ENCODE data around the gene PRSS1.

PRSS1 gene

DNA sequence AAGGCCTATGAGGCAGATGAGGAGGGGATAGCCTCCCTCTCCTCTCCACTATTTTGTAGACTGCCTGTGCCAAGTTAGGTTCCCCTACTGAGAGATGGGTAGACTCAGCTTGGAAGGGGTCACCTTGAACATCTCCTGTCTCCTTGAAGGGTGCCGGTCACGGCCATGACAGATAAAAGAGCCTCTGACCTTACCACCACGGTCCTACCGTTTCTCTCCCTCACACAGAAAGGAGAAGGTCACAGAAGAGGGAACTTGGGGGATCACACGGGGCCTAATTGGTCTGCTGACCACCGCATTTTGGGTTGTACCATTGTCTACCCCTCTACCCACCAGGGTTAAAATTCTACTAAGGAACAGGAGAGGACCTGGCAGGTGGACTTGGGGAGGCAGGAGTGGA is 38.5 kb downstream of the PRSS1 start:
- Histone ChIP-seq H4K20me1 (no peaks in the 10 kb centered on the region), H3K4me2 (no peak overlapping the region), H3K4me1 (peaks cover 0 to 9% (median 3%) of the 10 kb centered on the region in 10 experiments; a peak in 13 of 20 replicates), H3K27me3 (peaks cover 0 to 8% (median 6%) of the 10 kb centered on the region in 11 experiments; a peak in 14 of 22 replicates), H3K27ac (no peak overlapping the region), H3K36me3 (no peaks in the 10 kb centered on the region), H3K4me3 (no peak overlapping the region), H3K9ac (no peak overlapping the region), H3K9me3 (replicated peaks in 1 of 11) (no peaks in the 10 kb centered on the region)
- TF ChIP-seq Cebpa-rat (IDR thresholded peaks at IDR 0.05): no peak

DNA sequence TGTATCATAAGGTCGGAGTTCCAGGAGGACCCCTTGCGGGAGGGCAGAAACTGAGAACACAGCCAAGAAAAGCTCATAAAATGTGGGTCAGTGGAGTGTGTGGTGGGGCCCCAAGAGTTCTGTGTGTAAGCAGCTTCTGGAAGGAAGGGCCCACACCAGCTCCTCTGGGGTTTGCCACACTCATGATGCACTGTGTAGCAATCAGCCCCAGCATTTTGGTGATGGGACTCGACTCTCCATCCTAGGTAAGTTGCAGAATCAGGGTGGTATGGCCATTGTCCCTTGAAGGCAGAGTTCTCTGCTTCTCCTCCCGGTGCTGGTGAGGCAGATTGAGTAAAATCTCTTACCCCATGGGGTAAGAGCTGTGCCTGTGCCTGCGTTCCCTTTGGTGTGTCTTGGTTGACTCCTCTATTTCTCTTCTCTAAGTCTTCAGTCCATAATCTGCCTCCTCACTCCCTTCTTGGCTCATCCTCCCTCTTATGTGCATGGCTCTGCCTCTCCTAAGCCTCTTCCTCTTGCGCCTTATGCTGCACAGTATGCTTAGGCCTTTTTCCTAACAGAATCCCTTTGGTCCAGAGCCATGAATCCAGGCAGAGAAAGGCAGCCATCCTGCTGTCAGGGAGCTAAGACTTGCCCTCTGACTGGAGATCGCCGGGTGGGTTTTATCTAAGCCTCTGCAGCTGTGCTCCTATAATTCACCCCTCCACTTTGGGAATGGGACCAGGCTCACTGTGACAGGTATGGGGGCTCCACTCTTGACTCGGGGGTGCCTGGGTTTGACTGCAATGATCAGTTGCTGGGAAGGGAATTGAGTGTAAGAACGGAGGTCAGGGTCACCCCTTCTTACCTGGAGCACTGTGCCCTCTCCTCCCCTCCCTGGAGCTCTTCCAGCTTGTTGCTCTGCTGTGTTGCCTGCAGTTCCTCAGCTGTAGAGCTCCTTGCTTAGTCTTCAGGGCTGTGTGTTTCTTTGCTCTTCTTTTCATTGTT is 39.3 kb downstream of the PRSS1 start:
- Histone ChIP-seq H3K4me3 (no peak overlapping the region), H3K4me2 (no peak overlapping the region), H3K9ac (no peak overlapping the region), H3K9me3 (replicated peaks in 1 of 11) (no peaks in the 10 kb centered on the region), H3K4me1 (peaks cover 0 to 3% (median 0%) of the 10 kb centered on the region in 10 experiments; a peak in 1 of 20 replicates), H3K27me3 (peaks cover 0 to 14% (median 10%) of the 10 kb centered on the region in 11 experiments; a peak in 15 of 22 replicates), H3K36me3 (no peaks in the 10 kb centered on the region), H3K27ac (no peak overlapping the region), H4K20me1 (no peaks in the 10 kb centered on the region)
- TF ChIP-seq Cebpa-rat (IDR thresholded peaks at IDR 0.05): no peak

DNA sequence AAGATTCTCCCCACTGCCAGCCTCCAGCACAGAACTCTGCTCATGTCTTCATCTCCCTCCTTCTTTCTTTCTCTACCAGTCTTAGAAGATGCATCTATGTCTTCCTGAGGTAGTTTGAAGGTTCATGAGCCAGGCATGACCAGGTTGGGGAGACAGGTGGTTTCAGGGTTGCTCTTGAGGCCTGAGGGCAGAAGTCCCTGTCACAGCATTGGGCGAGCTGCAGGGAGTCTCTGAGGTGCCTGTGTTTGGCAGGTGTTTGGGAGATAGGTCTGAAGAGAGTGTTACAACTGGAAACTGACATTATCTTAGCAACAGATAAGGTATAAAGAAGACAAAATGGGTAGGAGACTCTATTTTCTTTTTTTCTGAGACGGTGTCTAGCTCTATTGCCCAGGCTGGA is 40.2 kb downstream of the PRSS1 start:
- H3K4me2 ChIP-seq: no peak overlapping the region
- no peaks in the 10 kb centered on the region for H3K36me3 ChIP-seq
- H3K4me1 ChIP-seq: no peaks in the 10 kb centered on the region
- H3K27ac ChIP-seq: no peak overlapping the region
- no peak for TF ChIP-seq Cebpa-rat (IDR thresholded peaks at IDR 0.05)
- no peaks in the 10 kb centered on the region for H3K9me3 ChIP-seq (replicated peaks in 1 of 11)
- H4K20me1 ChIP-seq: no peaks in the 10 kb centered on the region
- H3K9ac ChIP-seq: no peak overlapping the region
- no peak overlapping the region for H3K4me3 ChIP-seq
- peaks cover 5 to 22% (median 19%) of the 10 kb centered on the region in 11 experiments; a peak in 17 of 22 replicates for H3K27me3 ChIP-seq

DNA sequence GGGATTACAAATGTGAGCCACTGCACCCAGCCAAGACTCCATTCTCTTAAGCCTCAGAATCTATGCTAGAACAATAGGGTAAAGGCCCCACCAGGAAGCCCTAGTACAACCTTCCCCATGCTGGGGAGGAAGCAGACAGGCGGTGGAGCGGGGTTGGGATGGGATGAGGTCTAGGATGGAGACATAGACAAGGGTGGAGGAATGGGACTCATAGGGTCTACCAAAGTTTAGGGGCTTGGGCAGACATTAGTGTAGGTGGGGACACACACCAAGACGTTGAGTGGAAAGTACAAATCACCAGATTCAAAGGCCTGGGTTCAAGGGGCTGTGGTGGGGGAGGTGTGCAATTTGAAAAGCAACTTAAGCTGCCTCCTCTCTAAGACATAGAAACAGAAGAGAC is 40.8 kb downstream of the PRSS1 start:
- no peaks in the 10 kb centered on the region for H3K36me3 ChIP-seq
- no peaks in the 10 kb centered on the region for H3K9me3 ChIP-seq (replicated peaks in 1 of 11)
- H3K4me1 ChIP-seq: no peaks in the 10 kb centered on the region
- H4K20me1 ChIP-seq: no peaks in the 10 kb centered on the region
- no peak overlapping the region for H3K27ac ChIP-seq
- peaks cover 11 to 28% (median 25%) of the 10 kb centered on the region in 11 experiments; a peak in 21 of 22 replicates for H3K27me3 ChIP-seq
- no peak for TF ChIP-seq Cebpa-rat (IDR thresholded peaks at IDR 0.05)
- no peak overlapping the region for H3K9ac ChIP-seq
- H3K4me3 ChIP-seq: no peak overlapping the region
- no peak overlapping the region for H3K4me2 ChIP-seq

DNA sequence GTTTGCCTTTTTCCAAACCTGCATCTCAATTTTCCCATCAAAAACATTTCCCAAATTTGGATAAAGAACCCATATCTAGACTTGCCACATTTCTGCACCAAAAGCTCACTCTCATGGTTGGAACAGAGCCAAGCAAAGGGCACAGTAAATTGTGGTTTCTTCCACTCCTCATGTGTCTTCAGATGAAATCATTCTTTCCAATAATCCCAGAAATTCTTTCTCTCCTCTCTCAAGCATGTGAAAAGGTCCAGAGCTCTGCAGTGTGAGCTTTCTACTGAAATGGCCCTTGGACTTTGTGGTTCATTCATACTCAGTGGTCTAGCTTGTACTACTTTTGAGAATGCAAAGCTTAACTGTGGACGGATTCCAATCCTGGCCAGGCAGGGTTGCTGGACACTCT is 41.3 kb downstream of the PRSS1 start:
- no peak for TF ChIP-seq Cebpa-rat (IDR thresholded peaks at IDR 0.05)
- H3K9me3 ChIP-seq (replicated peaks in 1 of 11): no peaks in the 10 kb centered on the region
- no peak overlapping the region for H3K9ac ChIP-seq
- H3K4me1 ChIP-seq: no peaks in the 10 kb centered on the region
- no peaks in the 10 kb centered on the region for H4K20me1 ChIP-seq
- H3K27me3 ChIP-seq: peaks cover 16 to 32% (median 30%) of the 10 kb centered on the region in 11 experiments
- no peak overlapping the region for H3K27ac ChIP-seq
- no peak overlapping the region for H3K4me3 ChIP-seq
- no peak overlapping the region for H3K4me2 ChIP-seq
- no peaks in the 10 kb centered on the region for H3K36me3 ChIP-seq

DNA sequence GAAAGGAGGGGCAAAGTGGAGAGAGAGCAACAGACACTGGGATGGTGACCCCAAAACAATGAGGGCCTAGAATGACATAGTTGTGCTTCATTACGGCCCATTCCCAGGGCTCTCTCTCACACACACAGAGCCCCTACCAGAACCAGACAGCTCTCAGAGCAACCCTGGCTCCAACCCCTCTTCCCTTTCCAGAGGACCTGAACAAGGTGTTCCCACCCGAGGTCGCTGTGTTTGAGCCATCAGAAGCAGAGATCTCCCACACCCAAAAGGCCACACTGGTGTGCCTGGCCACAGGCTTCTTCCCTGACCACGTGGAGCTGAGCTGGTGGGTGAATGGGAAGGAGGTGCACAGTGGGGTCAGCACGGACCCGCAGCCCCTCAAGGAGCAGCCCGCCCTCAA is 42.2 kb downstream of the PRSS1 start:
- H3K4me3 ChIP-seq: no peak overlapping the region
- TF ChIP-seq Cebpa-rat (IDR thresholded peaks at IDR 0.05): no peak
- peaks cover 23 to 36% (median 34%) of the 10 kb centered on the region in 11 experiments for H3K27me3 ChIP-seq
- H3K4me1 ChIP-seq: no peaks in the 10 kb centered on the region
- no peaks in the 10 kb centered on the region for H3K9me3 ChIP-seq (replicated peaks in 1 of 11)
- no peak overlapping the region for H3K4me2 ChIP-seq
- no peaks in the 10 kb centered on the region for H3K36me3 ChIP-seq
- no peak overlapping the region for H3K9ac ChIP-seq
- no peak overlapping the region for H3K27ac ChIP-seq
- no peaks in the 10 kb centered on the region for H4K20me1 ChIP-seq

DNA sequence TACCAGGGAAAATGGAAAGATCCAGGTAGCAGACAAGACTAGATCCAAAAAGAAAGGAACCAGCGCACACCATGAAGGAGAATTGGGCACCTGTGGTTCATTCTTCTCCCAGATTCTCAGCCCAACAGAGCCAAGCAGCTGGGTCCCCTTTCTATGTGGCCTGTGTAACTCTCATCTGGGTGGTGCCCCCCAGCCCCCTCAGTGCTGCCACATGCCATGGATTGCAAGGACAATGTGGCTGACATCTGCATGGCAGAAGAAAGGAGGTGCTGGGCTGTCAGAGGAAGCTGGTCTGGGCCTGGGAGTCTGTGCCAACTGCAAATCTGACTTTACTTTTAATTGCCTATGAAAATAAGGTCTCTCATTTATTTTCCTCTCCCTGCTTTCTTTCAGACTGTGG is 42.9 kb downstream of the PRSS1 start:
- no peak overlapping the region for H3K9ac ChIP-seq
- no peaks in the 10 kb centered on the region for H3K36me3 ChIP-seq
- TF ChIP-seq Cebpa-rat (IDR thresholded peaks at IDR 0.05): no peak
- peaks cover 29 to 42% (median 40%) of the 10 kb centered on the region in 11 experiments for H3K27me3 ChIP-seq
- H3K4me3 ChIP-seq: no peak overlapping the region
- no peak overlapping the region for H3K27ac ChIP-seq
- no peaks in the 10 kb centered on the region for H4K20me1 ChIP-seq
- peaks cover 0 to 4% (median 0%) of the 10 kb centered on the region in 10 experiments; a peak in 1 of 20 replicates for H3K4me1 ChIP-seq
- H3K9me3 ChIP-seq (replicated peaks in 1 of 11): no peaks in the 10 kb centered on the region
- no peak overlapping the region for H3K4me2 ChIP-seq

DNA sequence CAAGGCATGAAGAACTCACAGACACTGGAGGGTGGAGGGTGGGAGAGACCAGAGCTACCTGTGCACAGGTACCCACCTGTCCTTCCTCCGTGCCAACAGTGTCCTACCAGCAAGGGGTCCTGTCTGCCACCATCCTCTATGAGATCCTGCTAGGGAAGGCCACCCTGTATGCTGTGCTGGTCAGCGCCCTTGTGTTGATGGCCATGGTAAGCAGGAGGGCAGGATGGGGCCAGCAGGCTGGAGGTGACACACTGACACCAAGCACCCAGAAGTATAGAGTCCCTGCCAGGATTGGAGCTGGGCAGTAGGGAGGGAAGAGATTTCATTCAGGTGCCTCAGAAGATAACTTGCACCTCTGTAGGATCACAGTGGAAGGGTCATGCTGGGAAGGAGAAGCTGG is 43.3 kb downstream of the PRSS1 start:
- H3K36me3 ChIP-seq: no peaks in the 10 kb centered on the region
- TF ChIP-seq Cebpa-rat (IDR thresholded peaks at IDR 0.05): no peak
- H3K9me3 ChIP-seq (replicated peaks in 1 of 11): no peaks in the 10 kb centered on the region
- H4K20me1 ChIP-seq: peaks cover 0 to 3% (median 0%) of the 10 kb centered on the region in 11 experiments; a peak in 1 of 22 replicates
- H3K27me3 ChIP-seq: peaks cover 34 to 47% (median 45%) of the 10 kb centered on the region in 11 experiments
- H3K4me3 ChIP-seq: no peak overlapping the region
- H3K9ac ChIP-seq: no peak overlapping the region
- no peak overlapping the region for H3K4me2 ChIP-seq
- no peak overlapping the region for H3K27ac ChIP-seq
- H3K4me1 ChIP-seq: peaks cover 0 to 4% (median 0%) of the 10 kb centered on the region in 10 experiments; a peak in 1 of 20 replicates

DNA sequence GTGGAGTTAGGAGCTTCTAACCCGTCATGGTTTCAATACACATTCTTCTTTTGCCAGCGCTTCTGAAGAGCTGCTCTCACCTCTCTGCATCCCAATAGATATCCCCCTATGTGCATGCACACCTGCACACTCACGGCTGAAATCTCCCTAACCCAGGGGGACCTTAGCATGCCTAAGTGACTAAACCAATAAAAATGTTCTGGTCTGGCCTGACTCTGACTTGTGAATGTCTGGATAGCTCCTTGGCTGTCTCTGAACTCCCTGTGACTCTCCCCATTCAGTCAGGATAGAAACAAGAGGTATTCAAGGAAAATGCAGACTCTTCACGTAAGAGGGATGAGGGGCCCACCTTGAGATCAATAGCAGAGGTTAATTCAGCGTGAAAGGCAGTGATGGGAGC is 43.9 kb downstream of the PRSS1 start:
- no peak overlapping the region for H3K9ac ChIP-seq
- H3K4me2 ChIP-seq: no peak overlapping the region
- no peaks in the 10 kb centered on the region for H3K9me3 ChIP-seq (replicated peaks in 1 of 11)
- peaks cover 0 to 4% (median 0%) of the 10 kb centered on the region in 10 experiments; a peak in 1 of 20 replicates for H3K4me1 ChIP-seq
- peaks cover 40 to 52% (median 50%) of the 10 kb centered on the region in 11 experiments for H3K27me3 ChIP-seq
- H3K36me3 ChIP-seq: no peaks in the 10 kb centered on the region
- H3K4me3 ChIP-seq: no peak overlapping the region
- peaks cover 0 to 6% (median 0%) of the 10 kb centered on the region in 11 experiments; a peak in 1 of 22 replicates for H4K20me1 ChIP-seq
- TF ChIP-seq Cebpa-rat (IDR thresholded peaks at IDR 0.05): no peak
- no peak overlapping the region for H3K27ac ChIP-seq

Measured in BLaER1 treated with 17β-estradiol and CSF1 and Interleukin-3, amounts not matched to agents 10 nM and 100 nM (cell line).